LNCAP (cell line): Measurements from ENCODE around the gene NES.

ENCODE experiments used
- CTCF ChIP-seq: fragments of 450-650 bp; IDR thresholded peaks from 2 replicates; pipeline ENCODE4 v1.5.1; 2017; ENCODE audit warnings: mild to moderate bottlenecking

The NES gene

GRCh38 chr1:156648496-156648895 lies 28.7 kb downstream of the NES start:
- TF ChIP-seq CTCF: no peak

GRCh38 chr1:156647351-156647750 lies 29.9 kb downstream of the NES start:
- no peak for TF ChIP-seq CTCF

- TF ChIP-seq CTCF: no peak
Measured at GRCh38 chr1:156646738-156647211, 30.4 kb downstream of the NES start.

GRCh38 chr1:156645666-156646065 lies 31.5 kb downstream of the NES start:
- TF ChIP-seq CTCF: no peak

- TF ChIP-seq CTCF: no peak
Measured at GRCh38 chr1:156645056-156645455, 32.2 kb downstream of the NES start.

GRCh38 chr1:156644640-156645039 lies 32.6 kb downstream of the NES start:
- TF ChIP-seq CTCF: no peak

GRCh38 chr1:156644146-156644545 lies 33.1 kb downstream of the NES start:
- TF ChIP-seq CTCF: no peak

GRCh38 chr1:156643778-156644092 lies 33.5 kb downstream of the NES start:
- TF ChIP-seq CTCF: no peak
